Endodermal cell (in vitro differentiated cells): Measurements from ENCODE around the gene CD58. TPM values are rescaled to one million over a fixed set of nuclear protein-coding genes. Genes with fewer than 3 reads are reported as not detected.

Source experiments
- DNase-seq: peaks from one replicate; pipeline ENCODE4 v3.0.0-alpha.2; 2017
- H3K27ac ChIP-seq: 2 replicates; pipeline ENCODE4 v1.5.1; 2013; ENCODE audit warnings: mild to moderate bottlenecking, low read depth, low read length, moderate library complexity
- H3K27me3 ChIP-seq: 2 replicates; pipeline ENCODE4 v1.6.1; 2013; ENCODE audit warnings: mild to moderate bottlenecking, low read length, moderate library complexity; ENCODE audit not compliant: insufficient read depth, control insufficient read depth, poor library complexity, severe bottlenecking
- H3K36me3 ChIP-seq: 2 replicates; pipeline ENCODE4 v1.7.0; 2013; ENCODE audit warnings: mild to moderate bottlenecking, low read length, moderate library complexity; ENCODE audit not compliant: control insufficient read depth, insufficient read depth
- H3K4me1 ChIP-seq: one replicate; pipeline ENCODE4 v1.7.0; 2013; ENCODE audit warnings: low read length; ENCODE audit not compliant: control insufficient read depth, insufficient read depth
- H3K4me3 ChIP-seq: 2 replicates; pipeline ENCODE4 v1.5.1; 2013; ENCODE audit warnings: mild to moderate bottlenecking, low read length, moderate library complexity
- H3K9ac ChIP-seq: 2 replicates; pipeline ENCODE4 v1.6.1; 2013; ENCODE audit warnings: mild to moderate bottlenecking, low read length, moderate library complexity; ENCODE audit not compliant: poor library complexity, severe bottlenecking; ENCODE audit errors: extremely low read depth
- H3K9me3 ChIP-seq: 2 replicates; pipeline ENCODE4 v1.6.1; 2013; ENCODE audit warnings: mild to moderate bottlenecking, low read length, moderate library complexity; ENCODE audit not compliant: control insufficient read depth
- H3K27ac Mint-ChIP-seq: 2 replicates; pipeline ENCODE4 v1.8.0; 2020; ENCODE audit warnings: mixed read lengths
- H3K27me3 Mint-ChIP-seq: 2 replicates; pipeline ENCODE4 v1.8.0; 2021; ENCODE audit warnings: mild to moderate bottlenecking, mixed read lengths; ENCODE audit not compliant: insufficient read depth
- H3K36me3 Mint-ChIP-seq: 2 replicates; pipeline ENCODE4 v1.8.0; 2020; ENCODE audit warnings: low read depth, mixed read lengths
- H3K4me1 Mint-ChIP-seq: 2 replicates; pipeline ENCODE4 v1.8.0; 2020; ENCODE audit warnings: mixed read lengths
- H3K4me3 Mint-ChIP-seq: 2 replicates; pipeline ENCODE4 v1.8.0; 2020; ENCODE audit warnings: mild to moderate bottlenecking, moderate library complexity, mixed read lengths
- H3K9me3 Mint-ChIP-seq: 2 replicates; pipeline ENCODE4 v1.8.0; 2020; ENCODE audit warnings: mild to moderate bottlenecking, mixed read lengths
- CTCF ChIP-seq: fragments of 200-600 bp; sonication (generic); conservative IDR thresholded peaks from 2 replicates; pipeline ENCODE4 v1.5.0; 2021; ENCODE audit warnings: antibody characterized with exemption, mild to moderate bottlenecking
- WGBS, 2 experiments: methylation state at CpG; one replicate each; pipeline versions ENCODE4 v1.1.5 to v1.1.7; 2013; ENCODE audit warnings: missing lambda C conversion rate in 2 of 2, mixed read lengths in 1 of 2; ENCODE audit not compliant: insufficient coverage in 1 of 2, insufficient read length in 1 of 2; 5-methylcytosine and 5-hydroxymethylcytosine counted together
- total RNA-seq, 2 donors: library from RNA; stranded (reverse); fragmentation: NEBNext Ultra II Directional in 1 of 2; extraction: Animal tissue kit (Norgen Biotek cat#: 25700) in 1 of 2; gene quantifications; 2 replicates in 1 of 2; 3 replicates in 1 of 2; pipeline ENCODE4 v1.2.1, GENCODE V29; 2021

CD58 gene
- total RNA-seq, 2 donors from 2014 or later: 4.6 to 5.9 TPM

- no peaks in the 10 kb centered on the region for H3K27me3 ChIP-seq
- Mint-ChIP-seq H3K4me1 (peaks cover 12% of the 10 kb centered on the region), H3K4me3 (no peak overlapping the region), H3K27ac (no peak overlapping the region), H3K9me3 (no peaks in the 10 kb centered on the region), H3K36me3 (no peaks in the 10 kb centered on the region), H3K27me3 (no peaks in the 10 kb centered on the region)
- H3K36me3 ChIP-seq: no peaks in the 10 kb centered on the region
- H3K9me3 ChIP-seq: no peaks in the 10 kb centered on the region
- H3K9ac ChIP-seq: no peak overlapping the region
- TF ChIP-seq CTCF: no peak
- 92 to 93% methylated on average over 2 of the region's 2 CpGs for WGBS, 2 experiments
- no peak overlapping the region for H3K27ac ChIP-seq
- peaks cover 3% of the 10 kb centered on the region for H3K4me1 ChIP-seq
- no peak overlapping the region for H3K4me3 ChIP-seq
- no peak for DNase-seq
These were observed 25.5 kb downstream of the CD58 start for GRCh38 chr1:116545359-116545705.

- Mint-ChIP-seq H3K4me1 (peaks cover 12% of the 10 kb centered on the region), H3K27ac (no peak overlapping the region), H3K36me3 (no peaks in the 10 kb centered on the region), H3K9me3 (no peaks in the 10 kb centered on the region), H3K4me3 (no peak overlapping the region), H3K27me3 (no peaks in the 10 kb centered on the region)
- Histone ChIP-seq H3K27me3 (no peaks in the 10 kb centered on the region), H3K36me3 (no peaks in the 10 kb centered on the region), H3K9me3 (no peaks in the 10 kb centered on the region), H3K4me1 (peaks cover 3% of the 10 kb centered on the region), H3K9ac (no peak overlapping the region), H3K27ac (no peak overlapping the region), H3K4me3 (no peak overlapping the region)
- no peak for DNase-seq
- no peak for TF ChIP-seq CTCF
- 92 to 95% methylated on average over 7 to 8 of the region's 8 CpGs for WGBS, 2 experiments
These were observed 26.1 kb downstream of the CD58 start for GRCh38 chr1:116544588-116545358.

- Histone ChIP-seq H3K27me3 (no peaks in the 10 kb centered on the region), H3K4me1 (no peaks in the 10 kb centered on the region), H3K27ac (no peak overlapping the region), H3K9me3 (peaks cover 4% of the 10 kb centered on the region), H3K9ac (no peak overlapping the region), H3K4me3 (no peak overlapping the region), H3K36me3 (peaks cover 3% of the 10 kb centered on the region)
- Mint-ChIP-seq H3K4me3 (no peak overlapping the region), H3K36me3 (peaks cover 10% of the 10 kb centered on the region), H3K27me3 (no peaks in the 10 kb centered on the region), H3K9me3 (peaks cover 6% of the 10 kb centered on the region), H3K4me1 (no peaks in the 10 kb centered on the region), H3K27ac (no peak overlapping the region)
- TF ChIP-seq CTCF: no peak
- DNase-seq: no peak
These were observed 30.7 kb downstream of the CD58 start for GRCh38 chr1:116540088-116540487.
